ENCODE data around the gene BRCA2. TPM values are rescaled to one million over a fixed set of nuclear protein-coding genes. Genes with fewer than 3 reads are reported as not detected.

The BRCA2 gene
- total RNA-seq, 1 donor from 2014 or later: 3.4 TPM

DNA sequence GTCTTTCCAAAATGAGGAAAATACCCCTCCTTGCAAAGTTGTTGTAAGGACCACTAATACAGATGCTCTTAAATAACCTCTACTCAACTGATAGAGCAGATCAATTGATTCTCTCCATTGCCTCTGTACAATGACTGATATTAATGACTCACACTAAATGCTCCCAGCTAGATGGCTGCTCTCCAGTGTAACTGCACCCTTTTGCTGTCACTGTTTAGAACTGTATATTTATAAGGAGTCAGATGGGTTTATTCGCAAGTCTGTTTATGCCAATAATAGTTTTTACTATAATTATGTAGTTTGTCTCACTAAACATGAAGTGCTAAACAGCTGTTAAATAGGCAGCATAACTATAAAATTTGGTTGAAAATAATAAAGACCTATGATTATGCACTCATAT, 133.7 kb downstream of the BRCA2 start:
- Histone ChIP-seq H3K79me2 (ENCODE audit: insufficient read depth, low read length) (no peaks in the 10 kb centered on the region), H3K4me2 (ENCODE audit: low read length) (no peak overlapping the region), H3K36me3 (ENCODE audit: insufficient read depth, low read length) (no peaks in the 10 kb centered on the region), H3K4me1 (ENCODE audit: insufficient read depth, low read length) (no peaks in the 10 kb centered on the region), H3K4me3 (ENCODE audit: insufficient read depth, low read depth, low read length) (no peak overlapping the region), H3K9ac (ENCODE audit: low read length) (no peak overlapping the region), H3K27ac (ENCODE audit: low read depth, low read length) (no peak overlapping the region), H2AFZ (ENCODE audit: low read depth, low read length) (no peak overlapping the region), H4K20me1 (ENCODE audit: insufficient read depth, low read length) (no peaks in the 10 kb centered on the region), H3K9me3 (ENCODE audit: insufficient read depth, low read depth, low read length) (no peaks in the 10 kb centered on the region), H3K27me3 (ENCODE audit: insufficient read depth, low read length) (no peaks in the 10 kb centered on the region)
- H3K27me3 Mint-ChIP-seq (ENCODE audit: low read depth, unreplicated experiment): no peaks in the 10 kb centered on the region
- DNase-seq (ENCODE audit: low read depth) (no peak), FAIRE-seq (no peak)
- H3K27ac Mint-ChIP-seq (ENCODE audit: unreplicated experiment): no peak overlapping the region
- TF ChIP-seq EZH2 (IDR thresholded peaks at IDR 0.05; ENCODE audit: insufficient read depth, low read length): no peak
- TF ChIP-seq, protein P1, sequence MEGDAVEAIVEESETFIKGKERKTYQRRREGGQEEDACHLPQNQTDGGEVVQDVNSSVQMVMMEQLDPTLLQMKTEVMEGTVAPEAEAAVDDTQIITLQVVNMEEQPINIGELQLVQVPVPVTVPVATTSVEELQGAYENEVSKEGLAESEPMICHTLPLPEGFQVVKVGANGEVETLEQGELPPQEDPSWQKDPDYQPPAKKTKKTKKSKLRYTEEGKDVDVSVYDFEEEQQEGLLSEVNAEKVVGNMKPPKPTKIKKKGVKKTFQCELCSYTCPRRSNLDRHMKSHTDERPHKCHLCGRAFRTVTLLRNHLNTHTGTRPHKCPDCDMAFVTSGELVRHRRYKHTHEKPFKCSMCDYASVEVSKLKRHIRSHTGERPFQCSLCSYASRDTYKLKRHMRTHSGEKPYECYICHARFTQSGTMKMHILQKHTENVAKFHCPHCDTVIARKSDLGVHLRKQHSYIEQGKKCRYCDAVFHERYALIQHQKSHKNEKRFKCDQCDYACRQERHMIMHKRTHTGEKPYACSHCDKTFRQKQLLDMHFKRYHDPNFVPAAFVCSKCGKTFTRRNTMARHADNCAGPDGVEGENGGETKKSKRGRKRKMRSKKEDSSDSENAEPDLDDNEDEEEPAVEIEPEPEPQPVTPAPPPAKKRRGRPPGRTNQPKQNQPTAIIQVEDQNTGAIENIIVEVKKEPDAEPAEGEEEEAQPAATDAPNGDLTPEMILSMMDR (IDR thresholded peaks at IDR 0.05; ENCODE audit: insufficient read depth, low read depth, low read length): no peak
- H3K36me3 Mint-ChIP-seq (ENCODE audit: low read depth, unreplicated experiment): peaks cover 2% of the 10 kb centered on the region
- H3K4me1 Mint-ChIP-seq (ENCODE audit: low read depth, unreplicated experiment): peaks cover 3% of the 10 kb centered on the region
- no peak overlapping the region for H3K4me3 Mint-ChIP-seq (ENCODE audit: unreplicated experiment)
- H3K9me3 Mint-ChIP-seq (ENCODE audit: unreplicated experiment): no peaks in the 10 kb centered on the region

Other genes with a start within 250 kb of the BRCA2 start
- gene ZAR1L, start 145 bp upstream of the BRCA2 start, total RNA-seq: not detected in 2 replicates
- gene N4BP2L1, start 112.6 kb downstream of the BRCA2 start, total RNA-seq: 1.9 and 2.2 TPM in 2 replicates
- gene N4BP2L2, start 223.3 kb downstream of the BRCA2 start, total RNA-seq: 76.9 and 81.9 TPM in 2 replicates